Measurements from ENCODE around the gene DNAJC8.

DNAJC8 gene

GRCh38 chr1:28173151-28173979 lies 59.5 kb downstream of the DNAJC8 start:
- in situ Hi-C loops (cut with MboI; ENCODE audit: low sequenced_read_pairs, unreplicated experiment), result no loop called here

GRCh38 chr1:28172713-28173150 lies 60.1 kb downstream of the DNAJC8 start:
- TF ChIP-seq CTCF (IDR thresholded peaks at IDR 0.05; ENCODE audit: borderline replicate concordance, control extremely low read depth, extremely low read depth, insufficient read depth, missing control alignments), result no peak
- in situ Hi-C loops (cut with MboI; ENCODE audit: low sequenced_read_pairs, unreplicated experiment), result no loop called here
- DNase-seq (ENCODE audit: low spot score), result peak; percentile 73

More at GRCh38 chr1:28173151-28173979, 59.5 kb downstream of the DNAJC8 start:
- no peak for DNase-seq (ENCODE audit: low spot score)
- TF ChIP-seq CTCF (IDR thresholded peaks at IDR 0.05; ENCODE audit: borderline replicate concordance, control extremely low read depth, extremely low read depth, insufficient read depth, missing control alignments), result no peak

- DNase-seq (ENCODE audit: low spot score), result no peak
- in situ Hi-C loops (cut with MboI; ENCODE audit: low sequenced_read_pairs, unreplicated experiment), result no loop called here
- no peak for TF ChIP-seq CTCF (IDR thresholded peaks at IDR 0.05; ENCODE audit: borderline replicate concordance, control extremely low read depth, extremely low read depth, insufficient read depth, missing control alignments)
Observed at GRCh38 chr1:28171246-28171645, 61.6 kb downstream of the DNAJC8 start.

- TF ChIP-seq CTCF (IDR thresholded peaks at IDR 0.05; ENCODE audit: borderline replicate concordance, control extremely low read depth, extremely low read depth, insufficient read depth, missing control alignments), result no peak
- no peak for DNase-seq (ENCODE audit: low spot score)
- in situ Hi-C loops (cut with MboI; ENCODE audit: low sequenced_read_pairs, unreplicated experiment), result no loop called here
Observed at GRCh38 chr1:28170001-28170596, 62.7 kb downstream of the DNAJC8 start.

GRCh38 chr1:28163496-28164161 lies 69.2 kb downstream of the DNAJC8 start:
- no peak for TF ChIP-seq CTCF (IDR thresholded peaks at IDR 0.05; ENCODE audit: borderline replicate concordance, control extremely low read depth, extremely low read depth, insufficient read depth, missing control alignments)
- no peak for DNase-seq (ENCODE audit: low spot score)
- in situ Hi-C loops (cut with MboI; ENCODE audit: low sequenced_read_pairs, unreplicated experiment), result no loop called here

- in situ Hi-C loops (cut with MboI; ENCODE audit: low sequenced_read_pairs, unreplicated experiment), result no loop called here
- no peak for TF ChIP-seq CTCF (IDR thresholded peaks at IDR 0.05; ENCODE audit: borderline replicate concordance, control extremely low read depth, extremely low read depth, insufficient read depth, missing control alignments)
- no peak for DNase-seq (ENCODE audit: low spot score)
Observed at GRCh38 chr1:28162151-28162550, 70.7 kb downstream of the DNAJC8 start.
